HG03280 (cell line): ENCODE data around the gene TSHZ2.

Experiments used
- ATAC-seq: cut with Tn5 transposase; IDR thresholded peaks from one replicate; pipeline ENCODE4 v1.9.1; 2021; ENCODE audit warnings: mild to moderate bottlenecking, moderate library complexity; ENCODE audit not compliant: unreplicated experiment

Gene TSHZ2

DNA sequence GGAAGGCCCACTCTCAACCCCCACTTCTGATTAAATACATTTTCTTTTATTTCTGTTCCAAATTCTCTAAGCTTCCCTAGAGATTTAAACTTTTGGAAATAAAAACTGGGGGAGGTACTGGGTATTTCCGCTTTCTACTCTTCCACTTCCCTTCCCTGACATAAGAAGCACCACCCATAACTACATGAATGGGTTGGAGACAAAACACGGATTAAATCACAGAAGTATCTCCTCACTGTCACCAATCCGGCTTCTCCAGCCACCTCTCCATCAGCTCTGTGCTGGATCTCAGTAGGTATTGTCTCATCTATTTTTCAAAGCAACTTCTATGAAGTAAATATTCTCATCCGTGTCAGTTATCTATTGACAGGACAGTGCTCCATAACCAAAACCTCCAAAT is 150.7 kb downstream of the TSHZ2 start:
- ATAC-seq, result no peak

DNA sequence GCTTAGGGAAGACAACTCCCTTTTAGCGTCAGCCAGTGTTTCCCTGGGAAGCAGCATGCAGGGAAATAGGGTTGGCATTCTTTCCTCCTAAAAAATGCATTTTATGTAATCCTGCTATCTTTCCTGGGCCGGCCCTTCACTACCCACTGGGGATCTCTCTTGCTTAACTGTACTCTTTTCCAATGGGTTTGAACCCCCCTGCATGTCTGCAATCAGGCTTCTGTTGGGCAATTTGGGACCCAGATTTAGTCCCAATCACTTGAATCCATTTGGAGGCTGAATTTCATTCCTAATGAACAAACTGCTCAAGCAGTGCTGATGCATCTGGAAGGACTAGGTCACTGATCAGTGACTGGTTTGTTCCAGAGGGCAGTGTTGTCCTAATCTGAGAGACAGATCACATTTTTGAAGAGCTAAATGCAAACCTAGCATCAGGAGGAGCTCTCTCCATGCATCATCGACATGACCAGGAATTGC is 152.0 kb downstream of the TSHZ2 start:
- no peak for ATAC-seq

DNA sequence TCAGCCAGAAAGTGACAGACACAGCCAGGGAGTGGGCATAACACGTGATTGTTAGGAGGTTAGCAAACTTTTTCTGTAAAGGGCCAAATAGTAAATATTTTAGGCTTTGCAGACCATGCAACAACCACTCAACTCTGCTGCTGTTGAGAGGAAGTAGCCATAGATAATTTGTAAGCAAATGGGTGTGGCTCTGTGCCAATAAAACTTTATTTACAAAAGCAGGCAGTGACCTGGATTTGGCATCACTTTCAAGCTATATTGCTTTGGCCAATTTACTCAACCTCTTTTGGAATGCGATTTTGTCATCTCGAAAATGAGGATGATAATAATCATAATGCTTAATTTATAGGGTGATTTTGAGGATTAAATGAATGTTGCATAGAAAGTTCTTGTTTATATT is 152.6 kb downstream of the TSHZ2 start:
- no peak for ATAC-seq

DNA sequence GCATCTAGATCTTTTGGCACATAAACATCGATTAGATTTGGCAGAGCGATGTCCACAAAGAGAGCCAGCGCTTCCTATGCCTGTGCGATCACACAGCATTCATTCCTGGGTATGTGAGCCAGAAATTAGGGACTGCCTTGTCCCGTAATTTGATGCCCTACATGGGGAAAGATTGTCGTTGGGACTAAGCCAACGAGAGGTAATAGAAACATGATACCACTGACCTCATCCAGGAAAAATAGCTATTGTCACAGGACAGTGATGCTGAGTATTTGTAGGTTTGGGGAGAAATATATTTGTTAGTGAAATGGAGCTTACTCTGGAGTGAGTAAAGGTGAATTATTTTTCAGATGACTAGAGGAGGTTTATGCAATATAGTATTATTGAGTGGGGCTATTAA is 154.0 kb downstream of the TSHZ2 start:
- ATAC-seq, result no peak

DNA sequence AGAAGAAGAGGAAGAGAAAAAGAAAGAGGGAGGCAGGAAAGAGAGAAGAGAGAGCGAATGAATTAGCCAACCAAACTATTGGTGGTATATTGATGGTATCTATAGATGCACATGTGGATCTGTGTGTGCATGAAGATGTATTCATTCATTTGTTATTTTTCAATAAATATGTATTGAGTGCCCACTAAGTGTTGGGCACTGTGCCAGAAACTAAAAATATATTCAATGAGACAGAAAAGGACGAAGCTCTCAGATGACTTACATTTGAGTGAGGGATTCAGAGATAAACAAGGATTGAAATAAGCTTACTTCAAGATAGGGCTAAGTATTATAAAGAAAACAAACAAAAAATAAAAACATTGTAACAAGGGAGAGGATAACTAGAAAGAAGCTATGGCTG is 154.9 kb downstream of the TSHZ2 start:
- no peak for ATAC-seq

DNA sequence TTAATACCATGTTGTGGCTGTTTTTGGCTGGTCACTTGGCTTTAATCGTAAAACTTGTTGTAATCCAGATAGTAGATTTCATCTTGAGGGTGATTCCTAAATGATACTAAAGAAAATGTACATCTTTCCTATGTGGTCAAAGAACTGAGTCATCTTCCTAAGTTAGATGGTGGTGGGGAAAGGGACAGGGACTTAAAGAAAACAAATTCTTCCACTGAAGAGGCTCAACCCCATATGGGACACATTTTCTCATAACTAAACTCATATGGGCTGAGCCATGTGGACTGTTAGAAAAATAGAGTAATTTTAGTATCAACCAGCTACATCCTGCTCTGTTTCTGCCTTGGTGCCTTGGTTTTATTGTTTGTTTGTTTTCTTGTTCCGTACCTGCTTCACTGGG is 155.8 kb downstream of the TSHZ2 start:
- ATAC-seq, result no peak

DNA sequence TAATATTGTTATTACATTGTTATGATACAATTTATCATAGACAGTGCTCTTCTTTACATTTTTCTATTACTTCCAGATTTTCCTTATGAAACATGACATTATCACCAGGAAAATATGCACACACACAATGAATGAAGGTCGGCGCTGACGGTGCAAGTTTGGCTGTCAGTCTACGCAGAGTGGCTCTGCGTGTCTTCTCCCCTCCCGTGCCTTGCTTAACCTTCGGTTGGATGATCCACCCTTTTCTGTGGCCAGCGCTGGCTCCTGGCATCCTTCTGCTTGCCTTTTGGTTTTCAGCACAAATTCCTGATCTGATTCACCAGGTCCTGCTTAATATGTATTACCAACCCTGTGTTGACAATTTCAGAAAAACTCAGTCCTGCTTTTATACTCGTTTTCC is 157.4 kb downstream of the TSHZ2 start:
- no peak for ATAC-seq

DNA sequence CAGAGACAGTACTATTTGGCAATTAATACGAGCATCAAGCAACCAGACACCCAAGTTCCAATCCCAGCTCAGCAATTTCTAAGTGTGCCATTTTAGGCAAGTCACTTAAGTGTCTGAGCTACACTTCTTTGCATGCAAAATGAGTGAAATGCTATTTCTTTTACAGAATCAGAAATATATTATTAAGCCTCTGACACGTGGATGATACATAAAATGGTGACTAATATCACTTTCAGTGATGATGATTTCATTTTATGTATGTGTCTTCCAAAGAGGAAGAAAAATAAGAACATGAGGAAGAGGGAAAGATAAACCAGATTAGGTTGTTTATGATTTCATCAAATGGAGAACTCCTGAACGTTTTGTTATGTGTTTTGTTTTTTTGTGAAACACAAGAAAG is 158.6 kb downstream of the TSHZ2 start:
- no peak for ATAC-seq

DNA sequence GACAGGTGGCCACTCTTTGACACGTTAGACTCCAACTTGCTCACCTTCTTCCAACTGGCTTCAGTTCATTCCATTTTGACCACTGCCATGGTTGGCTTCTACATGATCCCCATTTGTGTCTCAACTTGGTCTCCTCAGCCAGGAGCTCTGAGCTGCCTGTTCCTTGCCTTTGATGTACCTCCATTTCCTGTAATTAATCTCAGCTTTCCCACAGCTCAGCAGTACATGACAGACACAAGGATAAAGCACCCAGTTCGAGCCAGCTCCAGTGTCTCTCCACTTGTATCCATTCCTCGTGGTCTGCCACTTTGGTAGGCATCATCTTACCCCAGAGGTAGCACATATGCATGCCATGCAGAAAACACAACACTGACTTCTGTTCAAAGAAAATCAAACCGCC is 161.0 kb downstream of the TSHZ2 start:
- no peak for ATAC-seq

DNA sequence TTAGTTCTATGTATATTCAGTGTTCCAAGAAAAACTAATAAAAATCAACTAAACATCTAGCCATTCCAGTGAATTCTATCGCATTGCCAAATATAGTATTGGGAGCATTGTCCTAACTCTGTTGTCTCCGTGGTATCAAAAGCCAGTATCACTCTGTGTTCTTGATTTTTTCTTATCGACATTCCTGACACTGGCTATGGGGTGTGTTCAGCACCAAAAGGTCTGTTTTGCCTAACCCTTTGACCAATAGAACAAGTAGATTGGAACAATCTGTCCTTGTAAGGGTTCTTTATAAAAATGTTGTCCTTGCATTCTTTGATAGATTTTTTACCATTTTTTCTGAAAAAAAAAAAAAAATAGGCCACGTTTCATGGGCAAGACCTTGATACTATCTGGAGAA is 161.5 kb downstream of the TSHZ2 start:
- no peak for ATAC-seq

DNA sequence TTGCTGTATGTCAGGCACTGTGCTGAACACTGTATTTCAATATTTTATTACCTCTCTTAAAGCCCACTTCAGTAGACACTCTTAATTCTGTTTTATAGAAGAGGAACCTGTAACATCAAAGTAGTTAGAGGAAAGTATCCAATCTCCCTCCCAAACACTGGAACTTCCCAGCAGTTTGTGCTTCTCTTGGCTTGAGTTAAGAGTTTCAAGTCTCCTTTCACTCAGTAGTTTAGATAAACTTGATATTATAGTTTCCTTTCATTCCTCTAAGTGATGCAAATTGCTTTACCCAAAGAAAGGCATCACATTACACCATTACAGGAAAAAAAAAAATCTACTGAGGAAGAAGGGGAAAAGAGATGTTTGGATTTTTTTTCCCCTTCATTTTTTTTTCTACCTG is 164.3 kb downstream of the TSHZ2 start:
- no peak for ATAC-seq

DNA sequence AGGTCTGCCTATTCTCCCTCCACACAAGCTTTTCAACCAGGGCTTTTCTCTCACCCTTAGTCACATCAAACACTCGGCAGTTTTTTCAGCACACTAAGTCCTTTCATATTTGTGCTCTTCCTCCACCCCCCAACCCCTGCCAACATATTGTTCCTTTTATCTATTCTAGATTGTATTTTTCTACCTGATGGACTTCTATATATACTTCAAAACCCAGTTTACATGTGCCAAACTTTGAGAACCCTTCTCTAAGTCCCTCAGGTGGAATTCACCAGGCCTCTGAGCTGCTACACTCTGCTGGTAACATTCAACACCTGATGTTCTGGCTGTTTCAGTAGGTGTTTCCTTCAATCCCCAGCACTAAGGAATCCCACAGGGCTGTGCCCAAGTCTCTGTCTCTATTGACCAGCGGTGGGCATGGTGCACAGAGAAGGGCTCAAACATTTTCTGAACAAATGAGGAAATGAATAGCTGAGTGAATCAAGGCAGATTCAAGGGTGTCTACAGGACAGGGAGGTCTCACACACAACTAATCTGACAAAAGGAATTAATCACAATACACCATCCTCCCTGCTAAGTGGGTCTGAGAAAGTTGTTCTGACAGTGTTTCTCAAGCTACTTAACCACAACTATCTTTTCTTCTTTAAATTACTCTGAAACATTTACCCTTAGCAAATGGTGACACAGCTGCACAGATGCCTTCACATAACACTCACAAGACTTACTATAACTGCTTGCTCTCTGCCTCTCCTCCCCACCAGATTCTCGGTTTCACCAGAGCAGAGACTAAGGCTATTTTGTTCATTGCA is 166.5 kb downstream of the TSHZ2 start:
- ATAC-seq, result peak; percentile 99

DNA sequence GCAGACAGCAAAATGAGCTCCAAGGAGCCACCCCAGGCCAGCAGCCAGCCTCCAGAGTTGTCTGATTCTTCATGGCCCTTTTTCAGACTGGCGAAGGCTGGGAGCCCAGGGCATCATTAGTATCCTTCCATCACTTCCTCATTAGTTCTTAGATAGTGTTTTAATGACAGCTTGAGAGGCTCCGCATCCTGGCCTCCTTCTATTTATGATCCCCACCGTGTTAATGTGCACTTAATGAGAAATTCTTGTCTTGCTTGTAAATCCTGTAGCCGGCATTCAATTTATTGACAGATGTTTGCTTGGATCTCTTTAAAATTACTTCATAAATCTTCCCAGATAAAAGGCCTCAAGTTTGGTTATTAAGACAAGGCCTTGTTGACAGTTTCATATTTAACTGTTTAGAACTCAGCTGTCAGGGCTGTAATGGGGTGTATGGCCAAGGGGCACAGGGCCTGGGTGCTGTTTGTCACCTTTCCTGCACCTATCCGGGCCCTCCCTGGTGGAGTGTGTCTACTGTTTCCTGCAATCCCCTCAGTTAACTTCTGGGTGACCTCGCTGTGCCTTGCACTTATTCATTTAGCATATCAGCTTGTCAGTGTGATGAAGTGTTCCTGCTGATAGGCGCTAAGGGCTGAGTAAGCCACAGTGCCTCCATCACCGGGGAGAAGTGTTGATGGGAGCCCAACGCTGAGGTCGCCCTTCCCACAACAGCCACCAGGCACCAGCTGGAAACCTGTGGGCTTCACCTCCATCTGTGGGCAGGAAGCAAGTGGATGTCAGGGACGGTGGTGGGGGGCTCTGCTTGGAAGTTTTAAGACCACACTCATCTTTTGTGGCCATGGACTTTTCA is 169.3 kb downstream of the TSHZ2 start:
- no peak for ATAC-seq

DNA sequence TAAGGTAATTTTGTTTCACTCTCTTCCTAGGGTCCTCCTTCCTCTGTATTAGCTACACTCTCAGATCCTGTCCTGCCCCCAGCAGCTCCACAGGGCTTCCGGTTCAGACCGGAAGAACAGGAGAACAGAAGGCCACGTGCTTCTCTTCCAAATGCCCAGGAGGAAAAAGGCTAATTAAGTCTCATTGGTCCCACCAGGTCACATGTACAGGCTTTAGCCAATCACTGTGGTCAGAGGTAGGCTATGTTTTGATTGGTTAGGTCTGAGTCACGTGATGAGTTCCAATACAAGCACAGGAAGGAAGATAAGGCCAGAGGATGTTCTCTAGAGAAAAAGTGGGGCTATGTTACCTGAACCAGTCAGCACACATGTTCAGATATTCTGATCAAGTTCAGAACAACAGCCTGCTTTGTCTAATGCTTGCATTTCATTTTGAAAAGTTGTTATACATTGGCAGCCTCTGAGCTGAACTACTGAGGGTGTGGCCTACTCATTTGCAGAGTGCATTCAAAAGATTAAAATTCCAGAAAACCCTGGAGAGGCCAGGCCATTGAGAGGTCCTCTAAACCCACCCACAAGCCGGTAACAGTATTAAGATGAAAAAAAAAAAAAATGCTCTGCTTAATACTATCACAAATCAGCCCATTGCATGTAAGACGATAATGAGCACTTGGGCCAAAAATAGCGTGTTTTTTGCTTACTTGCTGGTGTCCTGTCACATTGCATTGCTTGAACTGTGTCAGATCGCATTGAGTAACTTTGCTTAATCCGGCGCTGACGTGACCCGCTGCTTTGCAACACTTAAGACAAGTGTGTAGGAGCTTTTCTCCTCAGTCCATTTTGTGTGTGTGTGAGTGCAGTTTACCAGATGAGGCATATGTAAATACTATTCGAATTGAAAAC is 170.3 kb downstream of the TSHZ2 start:
- ATAC-seq, result no peak

DNA sequence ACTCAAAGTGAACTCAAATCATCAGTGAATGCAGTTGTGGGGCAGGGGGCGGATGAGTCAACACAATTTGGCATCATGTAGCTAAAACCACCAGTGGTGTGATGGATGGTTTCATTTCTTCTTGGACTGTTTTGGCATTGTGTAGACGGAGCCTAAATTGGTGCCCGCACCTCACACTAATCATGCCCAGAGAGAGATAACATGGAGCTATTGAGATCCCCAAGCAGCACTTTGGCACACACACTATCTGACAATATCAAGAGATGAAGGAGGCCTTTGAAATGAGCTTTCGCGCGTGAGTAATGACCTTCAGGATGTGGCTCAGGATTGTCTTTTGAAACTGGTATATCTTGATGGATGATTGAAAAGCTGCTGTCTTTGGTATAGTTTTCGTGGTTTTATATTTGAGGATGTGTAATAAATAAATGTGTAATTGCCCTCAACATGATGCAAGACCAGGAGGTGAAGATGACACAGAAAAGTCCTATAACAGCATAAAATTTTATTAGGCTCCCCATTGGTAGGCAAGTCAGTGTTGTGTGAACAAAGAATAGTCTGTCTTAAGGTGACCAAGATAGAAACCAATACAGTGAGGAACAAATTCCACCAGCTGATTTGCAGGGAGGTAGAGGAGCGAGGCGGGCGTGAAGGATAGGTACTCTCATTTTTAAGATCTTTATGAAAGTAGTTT is 174.2 kb downstream of the TSHZ2 start:
- no peak for ATAC-seq

DNA sequence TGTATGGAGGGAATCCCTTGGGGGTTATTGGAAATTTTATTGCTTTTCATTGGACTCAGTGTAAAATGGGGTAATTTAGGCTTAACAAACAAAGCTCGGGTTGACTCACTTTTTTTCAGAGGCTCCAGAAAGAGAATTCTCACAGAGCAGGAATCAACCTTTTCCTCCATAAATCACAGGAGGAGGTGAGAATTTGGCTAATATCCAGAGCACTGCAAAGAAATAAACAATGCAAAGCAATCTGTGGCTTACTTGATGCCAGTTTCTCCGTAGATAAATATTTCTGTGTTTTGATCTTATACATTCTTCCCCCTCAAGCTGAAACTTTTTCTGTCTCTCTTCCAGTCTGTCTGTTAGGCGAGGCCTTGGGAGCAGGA is 176.6 kb downstream of the TSHZ2 start:
- no peak for ATAC-seq

DNA sequence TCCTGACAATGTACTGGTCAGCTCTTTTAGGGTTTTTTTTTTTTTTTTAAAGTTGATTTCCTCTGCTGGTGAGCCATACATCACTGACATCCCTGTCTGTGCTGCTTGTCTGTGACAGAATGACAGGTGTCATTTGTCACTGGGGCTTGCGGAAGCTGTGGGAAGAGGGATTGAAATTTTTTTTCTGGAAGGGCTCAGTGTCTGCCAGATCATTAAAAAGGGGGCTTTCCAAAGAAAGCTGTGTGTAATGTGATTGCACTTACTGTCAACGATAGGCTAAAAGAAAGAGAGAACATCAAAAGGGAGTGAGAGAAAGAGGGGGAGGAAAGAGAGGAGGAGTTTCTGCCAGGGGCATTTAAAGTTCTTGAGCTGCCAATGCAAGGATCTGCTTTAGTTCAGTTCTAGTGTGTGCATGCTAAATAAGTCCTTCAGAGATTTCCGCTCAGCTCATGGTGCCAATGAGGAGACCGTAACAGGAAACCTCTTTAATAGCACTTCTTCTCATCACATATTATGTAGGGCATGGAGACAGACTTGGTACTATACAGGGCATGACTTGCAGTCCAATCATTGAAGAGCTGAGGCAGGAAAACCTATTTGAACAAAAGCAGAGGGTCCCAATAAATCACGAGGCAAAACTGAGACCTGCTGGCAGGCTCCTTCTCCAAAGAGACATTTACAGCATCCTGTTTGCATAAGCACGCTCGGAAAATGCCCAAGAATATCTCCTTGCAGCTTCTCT is 177.2 kb downstream of the TSHZ2 start:
- ATAC-seq, result no peak

DNA sequence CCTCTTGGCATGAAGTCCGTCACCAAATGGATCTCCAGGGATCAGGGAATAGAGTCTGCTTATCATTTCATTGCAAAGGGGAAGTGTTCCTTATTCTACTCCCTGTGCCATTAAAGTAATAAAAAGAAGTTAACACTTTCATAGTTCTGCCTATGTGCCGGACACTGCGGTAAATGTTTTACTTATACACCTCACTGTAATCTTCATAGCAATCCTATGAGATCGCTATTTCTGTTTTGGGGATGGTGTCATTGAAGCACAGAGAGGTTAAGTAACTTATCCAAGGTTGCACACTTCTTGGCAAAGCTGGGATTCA is 177.7 kb downstream of the TSHZ2 start:
- no peak for ATAC-seq

DNA sequence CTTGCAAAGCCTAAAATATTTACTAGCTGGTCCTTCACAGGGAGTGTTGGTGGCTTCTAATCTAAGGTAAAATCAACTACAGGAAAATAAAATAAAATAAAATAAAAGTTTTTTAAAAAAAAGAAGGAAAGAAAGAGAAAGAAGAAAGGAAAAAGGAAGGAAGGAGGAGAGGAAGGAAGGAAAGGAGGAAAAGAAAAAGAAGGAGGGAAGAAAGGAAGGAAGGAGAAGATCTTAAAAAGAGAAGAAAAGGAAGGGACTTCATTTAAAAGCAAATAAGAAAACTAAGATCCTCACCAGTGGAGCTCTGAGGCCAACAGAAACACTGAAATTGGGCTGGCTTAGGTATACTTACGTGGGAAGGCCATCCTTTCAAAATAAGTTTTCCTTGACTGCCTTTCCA is 178.4 kb downstream of the TSHZ2 start:
- no peak for ATAC-seq

DNA sequence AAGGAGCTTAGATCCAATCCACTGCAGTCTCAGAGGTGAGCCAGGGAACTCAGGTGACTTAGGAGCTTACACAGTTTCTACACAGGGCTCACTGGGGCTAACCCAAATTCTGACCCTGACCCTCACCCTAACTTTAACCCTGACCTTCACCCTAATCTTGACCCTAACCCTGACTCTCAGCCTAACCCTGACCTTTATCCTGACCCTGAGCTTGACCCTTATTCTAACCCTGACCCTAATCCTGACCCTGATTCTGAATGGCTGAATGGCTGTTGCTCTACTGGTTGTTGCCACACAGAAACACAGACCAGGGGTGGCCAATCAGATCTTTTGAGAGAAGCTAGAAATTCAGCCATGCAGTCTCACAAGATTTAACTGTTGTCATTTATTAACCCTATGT is 180.1 kb downstream of the TSHZ2 start:
- no peak for ATAC-seq
